Effector CD8-positive, alpha-beta T cell (primary cell): ENCODE results near the gene DUSP11.
"Not testable (repeated sequence)": the region's sequence is repeated elsewhere in the genome, so short reads cannot be mapped to it uniquely, and the experiment has no call there.

ENCODE experiments used
- DNase-seq: peaks from one replicate; lab custom pipeline; 2025; lab: John Stamatoyannopoulos, UW
- total RNA-seq, 4 experiments: gene quantifications; one replicate each; lab custom pipeline; 2026; lab: John Stamatoyannopoulos, UW

The DUSP11 gene
- total RNA-seq = 39.7 to 47.0 (median 41.7) reads per million in 4 experiments

DNA sequence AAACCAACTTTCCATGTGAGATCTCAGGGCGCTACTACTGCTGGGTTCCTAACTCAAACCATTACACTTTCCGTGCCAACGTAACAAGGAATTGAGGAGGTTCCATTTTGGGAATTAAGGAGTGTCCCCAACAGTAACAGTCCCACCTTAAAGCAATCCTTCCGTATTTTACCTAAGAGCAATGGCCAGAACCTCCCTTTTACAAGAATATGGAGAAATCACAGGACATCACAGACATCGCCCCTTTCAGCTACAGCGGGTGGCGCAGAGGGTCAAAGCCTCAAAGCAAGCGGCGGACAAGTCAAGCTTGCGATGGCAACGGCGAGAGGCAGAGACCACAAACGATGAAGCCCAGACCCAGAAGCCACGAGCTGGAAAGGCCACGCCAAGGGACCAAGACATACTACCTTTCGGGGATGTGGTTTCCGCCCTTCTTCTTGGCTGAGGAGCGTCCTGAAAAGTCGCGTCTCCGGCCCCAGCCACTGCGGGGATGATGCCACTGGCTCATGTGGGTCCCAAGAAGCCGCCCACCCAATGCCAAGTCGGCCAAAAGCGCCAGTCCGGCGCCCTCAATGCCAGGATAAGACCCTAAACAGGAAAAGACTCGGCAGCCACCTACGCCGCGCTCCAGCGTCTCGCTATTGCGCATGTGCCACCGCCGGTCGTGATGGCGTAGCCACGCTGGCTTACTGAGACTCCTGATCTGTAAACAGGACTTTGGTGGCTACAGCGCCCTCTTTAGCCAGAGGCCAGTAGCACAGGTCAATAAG, at the start of gene DUSP11:
DUSP11 (minus strand) TSS at position 637 of the 770 bp plus-strand sequence; CDS start at position 508, 129 bp downstream.
- DNase-seq = peak; percentile 97

DNA sequence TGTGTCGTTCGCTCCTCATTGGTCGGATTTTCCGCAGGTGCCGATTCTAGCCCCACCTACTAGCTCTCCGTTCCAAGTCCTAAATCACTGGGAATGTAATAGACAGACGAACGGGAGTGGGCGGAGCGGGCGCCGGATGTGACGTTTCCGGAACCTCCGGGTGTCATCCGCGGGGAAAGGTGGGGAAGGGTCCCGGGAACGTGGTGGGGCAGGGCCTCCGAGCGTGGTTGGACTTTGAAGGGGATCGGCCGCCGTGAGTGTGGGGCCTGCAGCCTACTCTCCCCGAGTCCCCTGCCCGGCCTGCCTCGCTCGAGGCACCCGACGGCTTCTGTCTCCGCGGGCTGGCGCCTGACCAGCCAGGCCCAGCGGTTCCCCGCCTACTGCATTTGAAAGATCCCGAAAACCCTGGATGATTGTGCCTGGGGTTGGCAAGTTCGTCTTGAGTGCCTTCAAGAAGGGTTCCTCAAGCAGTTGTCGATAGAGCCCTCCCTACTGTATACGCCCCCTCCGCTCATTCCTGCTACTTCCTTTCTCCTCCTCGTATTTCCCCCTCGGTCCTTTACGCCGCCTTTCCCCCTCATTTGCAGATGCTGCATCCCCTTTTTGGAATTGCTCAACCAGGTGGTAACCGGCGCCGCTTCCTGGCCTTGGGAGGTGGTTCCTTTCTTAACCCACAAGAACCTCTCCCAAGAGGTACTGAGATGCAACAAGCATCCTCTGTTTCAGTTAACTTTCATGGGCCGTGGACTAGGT, 49.1 kb upstream of the DUSP11 start, which contains the start of gene STAMBP:
STAMBP (plus strand) TSS at position 144 of the 753 bp plus-strand sequence. CDS start 1,896 bp downstream, outside the sequence.
- DNase-seq = peak; percentile 86

- DNase-seq = no peak
Measured at GRCh38 chr2:73828389-73828817, 48.5 kb upstream of the DUSP11 start.

DNA sequence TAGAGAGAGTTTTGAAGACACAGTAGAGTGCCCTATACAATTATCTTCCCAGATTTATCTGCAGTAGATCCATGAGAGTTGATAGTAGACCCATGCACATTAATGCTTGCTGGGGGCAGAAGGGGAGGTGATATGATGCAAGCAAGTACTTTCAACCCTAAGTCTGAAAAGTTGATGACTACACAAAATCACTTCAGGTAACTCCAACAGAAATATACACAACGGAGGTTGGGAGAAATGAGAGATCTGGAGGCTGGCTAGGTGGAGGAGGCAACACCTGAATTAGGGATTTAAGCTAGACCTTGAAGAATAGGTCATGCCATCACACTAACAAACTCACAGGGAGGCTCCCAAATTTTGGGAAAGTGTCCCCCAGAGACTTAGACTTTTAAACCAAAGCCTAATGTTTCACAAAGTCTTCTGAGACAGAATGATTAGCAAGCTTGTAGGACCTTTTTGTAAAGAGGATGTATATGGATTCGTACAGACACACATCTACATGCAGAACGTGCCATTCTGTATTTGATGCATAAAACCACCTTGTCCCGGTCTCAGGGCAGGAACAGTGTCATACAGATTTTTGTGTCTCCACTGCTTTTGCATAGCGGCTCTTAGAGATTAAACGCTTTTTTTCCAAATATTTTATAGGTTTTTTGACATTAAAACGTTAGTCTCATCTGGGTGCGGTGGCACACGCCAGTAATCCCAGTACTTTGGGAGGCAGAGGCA, 47.9 kb upstream of the DUSP11 start:
- no peak for DNase-seq

GRCh38 chr2:73827018-73827417, 47.1 kb upstream of the DUSP11 start:
- DNase-seq = no peak

DNA sequence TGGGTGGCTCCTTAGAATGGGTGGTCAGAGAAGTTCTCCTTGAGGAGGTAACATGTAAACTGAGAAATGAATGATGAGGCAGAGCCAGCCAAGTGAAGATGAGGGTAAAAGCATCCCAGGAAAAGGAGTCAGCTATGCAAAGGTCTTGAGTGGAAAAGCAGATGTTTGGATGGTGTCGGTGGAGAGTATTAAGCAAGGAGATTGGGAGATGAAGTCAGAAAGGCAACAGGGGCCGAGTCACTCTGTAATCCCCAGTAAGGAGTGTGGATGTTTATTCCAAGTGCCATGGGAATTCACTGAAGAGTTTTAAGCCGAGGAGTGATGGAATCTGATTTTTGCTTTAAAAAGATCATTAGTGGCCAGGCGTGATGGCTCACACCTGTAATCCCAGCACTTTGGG, 45.5 kb upstream of the DUSP11 start:
- no peak for DNase-seq

- DNase-seq = no peak
Measured at GRCh38 chr2:73823916-73824523, 44.1 kb upstream of the DUSP11 start.

DNA sequence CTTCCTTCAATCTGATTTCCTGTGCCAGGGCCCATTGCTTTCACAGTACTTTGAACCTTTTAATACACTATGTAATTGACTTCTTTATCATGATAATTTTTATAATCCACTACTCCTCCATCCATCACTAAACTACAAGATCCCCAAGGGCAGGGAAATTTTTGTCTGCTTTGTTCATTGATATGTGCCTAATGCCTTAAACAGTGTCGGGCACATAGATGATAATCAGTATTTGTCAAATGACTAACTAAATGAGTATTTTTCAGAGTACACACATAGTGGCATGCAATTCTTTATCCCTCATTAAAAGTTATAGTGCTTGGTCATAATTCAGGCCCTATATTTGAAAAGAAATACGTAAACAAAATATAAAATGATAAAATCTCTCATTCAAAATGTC, 43.5 kb upstream of the DUSP11 start:
- no peak for DNase-seq

DNA sequence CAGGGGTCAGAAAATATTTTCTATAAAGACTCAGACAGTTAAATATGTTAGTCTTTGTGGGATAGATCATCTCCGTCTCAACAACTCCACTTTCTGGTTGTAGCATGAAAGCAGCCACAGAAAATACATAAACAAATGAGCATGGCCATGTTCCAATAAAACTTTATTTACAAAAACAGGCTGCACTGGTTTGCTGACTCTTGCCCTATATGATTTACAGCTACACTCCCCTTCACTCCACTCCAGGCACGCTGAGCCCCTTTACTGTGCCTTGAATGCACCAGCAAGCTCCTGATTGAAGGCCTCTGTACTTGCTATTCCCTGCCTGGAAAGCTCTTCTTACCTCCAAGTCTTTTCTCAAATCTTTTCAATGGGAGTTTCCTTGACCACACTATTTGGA, 43.1 kb upstream of the DUSP11 start:
- DNase-seq = no peak

DNA sequence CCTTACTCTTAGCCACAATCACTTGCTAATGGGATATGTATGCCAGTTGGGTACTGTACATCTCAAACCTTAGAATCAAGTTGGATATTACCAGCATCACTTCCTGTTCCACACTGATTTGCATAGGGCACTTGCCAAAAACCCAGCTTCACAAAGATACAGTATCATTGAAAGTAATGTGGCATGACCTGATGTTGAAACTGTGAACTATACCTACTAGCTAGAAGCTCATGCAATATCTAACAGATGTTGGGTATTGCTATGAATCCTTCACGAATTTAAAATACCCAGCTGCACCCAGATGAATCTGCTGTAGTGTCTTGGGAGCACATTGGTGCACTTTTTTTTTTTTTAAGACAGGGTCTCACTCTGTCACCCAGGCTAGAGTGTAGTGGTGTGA, 42.4 kb upstream of the DUSP11 start:
- no peak for DNase-seq

DNA sequence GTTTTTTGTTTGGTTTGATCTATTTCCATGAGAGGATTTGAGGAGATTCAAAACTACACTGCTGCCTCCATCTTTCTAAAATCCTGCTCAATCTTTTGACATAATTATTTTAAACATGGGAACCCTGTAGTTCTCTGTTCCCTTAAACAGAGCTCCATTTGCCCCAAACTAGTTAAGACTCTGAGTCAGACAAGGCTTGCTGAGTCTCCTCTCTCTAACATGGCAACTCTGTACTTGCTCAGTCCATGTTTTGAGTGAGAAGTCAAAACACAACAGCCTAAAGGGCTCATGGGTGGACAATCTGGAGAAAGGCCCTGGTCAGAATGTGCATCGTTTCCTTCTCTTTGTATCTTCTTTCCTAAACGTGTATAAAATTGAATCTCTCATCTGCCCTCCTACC, 41.8 kb upstream of the DUSP11 start:
- no peak for DNase-seq

GRCh38 chr2:73821227-73821626, 41.3 kb upstream of the DUSP11 start:
- no peak for DNase-seq

DNA sequence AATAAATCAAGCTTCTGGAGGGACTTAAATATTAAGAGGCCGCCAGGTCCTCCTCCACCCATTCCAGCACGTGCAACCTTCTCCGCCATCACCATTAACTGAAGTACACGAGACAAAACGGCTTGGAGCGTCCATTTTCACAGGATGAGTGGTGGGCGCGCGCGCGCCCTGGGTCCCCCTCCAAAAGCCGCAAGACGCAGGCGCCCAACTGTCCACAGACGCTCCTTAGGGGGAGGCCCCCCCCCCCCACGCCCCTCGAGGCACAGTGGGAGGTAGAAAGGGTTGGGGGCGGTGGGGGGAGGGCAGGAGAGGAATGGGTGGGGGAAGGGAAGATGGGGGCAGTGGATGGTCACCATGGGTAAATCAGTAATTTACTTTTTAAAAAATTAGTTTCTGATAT, 38.4 kb upstream of the DUSP11 start:
- DNase-seq = no peak

GRCh38 chr2:73812635-73813034, 32.7 kb upstream of the DUSP11 start:
- no peak for DNase-seq

- no peak for DNase-seq
Measured at GRCh38 chr2:73811878-73812277, 32.0 kb upstream of the DUSP11 start.

DNA sequence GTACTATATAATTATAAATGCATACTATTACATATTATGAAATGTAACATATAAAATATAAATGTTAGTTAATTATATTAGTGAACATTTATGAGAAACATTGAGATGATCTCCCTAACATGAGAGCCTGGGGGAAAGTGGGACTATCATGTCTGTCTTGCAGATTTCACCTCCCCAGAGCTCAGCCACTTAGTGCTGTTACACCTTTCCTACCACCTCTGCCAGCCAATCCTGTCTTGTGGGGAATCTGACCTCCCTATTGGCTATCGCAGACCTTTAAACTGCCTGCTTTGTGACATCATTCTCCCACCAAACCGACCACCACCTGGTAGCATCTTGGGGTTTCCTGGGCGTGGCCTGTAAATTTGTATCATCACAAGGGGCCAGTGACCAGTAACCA, 4.0 kb upstream of the DUSP11 start, which contains the start of gene C2orf78:
C2orf78 (plus strand) TSS at position 301 of the 400 bp plus-strand sequence. CDS start 127 bp downstream, outside the sequence.
- not testable (repeated sequence) for DNase-seq

GRCh38 chr2:73783402-73783801, 3.5 kb upstream of the DUSP11 start:
- not testable (repeated sequence) for DNase-seq

DNA sequence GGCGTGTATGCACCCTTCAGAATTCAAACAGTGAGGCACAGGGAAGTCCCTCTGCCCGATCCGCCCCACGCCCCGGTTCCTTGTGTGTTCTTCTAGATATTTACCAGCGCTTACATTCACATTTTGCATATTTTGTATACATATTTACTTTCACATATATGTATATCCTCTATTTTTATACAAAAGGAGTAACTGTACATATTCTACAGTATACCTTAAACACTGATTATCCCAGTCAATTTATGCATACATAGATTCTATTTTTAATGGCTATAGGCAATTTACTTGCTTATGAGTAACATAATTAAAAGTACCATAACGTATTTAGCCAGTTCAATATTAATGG, 307 bp upstream of the DUSP11 start:
- DNase-seq = no peak

DNA sequence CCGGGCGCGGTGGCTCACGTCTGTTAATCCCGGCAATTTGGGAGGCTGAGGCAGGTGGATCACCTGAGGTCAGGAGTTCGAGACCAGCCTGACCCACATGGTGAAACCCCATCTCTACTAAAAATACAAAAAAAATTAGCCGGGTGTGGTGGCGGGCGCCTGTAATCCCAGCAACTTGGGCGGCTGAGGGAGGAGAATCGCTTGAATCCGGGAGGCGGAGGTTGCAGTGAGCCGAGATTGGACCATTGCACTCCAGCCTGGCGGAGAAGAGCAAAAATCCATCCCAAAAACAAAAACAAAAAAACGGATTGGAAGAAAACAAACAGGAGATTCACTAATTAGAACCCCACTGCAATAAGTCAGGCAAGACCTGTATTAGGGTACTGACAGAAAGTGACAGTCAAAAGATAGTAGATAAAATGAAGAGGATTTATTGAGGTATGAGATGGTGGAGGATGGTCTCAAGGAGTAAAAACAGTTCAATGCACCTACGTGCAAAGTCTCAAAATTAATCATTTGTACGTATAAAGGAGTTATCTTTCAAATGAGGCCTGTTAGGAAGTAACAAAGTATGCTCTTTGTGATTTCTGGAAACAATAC, 936 bp downstream of the DUSP11 start:
- DNase-seq = not testable (repeated sequence)

DNA sequence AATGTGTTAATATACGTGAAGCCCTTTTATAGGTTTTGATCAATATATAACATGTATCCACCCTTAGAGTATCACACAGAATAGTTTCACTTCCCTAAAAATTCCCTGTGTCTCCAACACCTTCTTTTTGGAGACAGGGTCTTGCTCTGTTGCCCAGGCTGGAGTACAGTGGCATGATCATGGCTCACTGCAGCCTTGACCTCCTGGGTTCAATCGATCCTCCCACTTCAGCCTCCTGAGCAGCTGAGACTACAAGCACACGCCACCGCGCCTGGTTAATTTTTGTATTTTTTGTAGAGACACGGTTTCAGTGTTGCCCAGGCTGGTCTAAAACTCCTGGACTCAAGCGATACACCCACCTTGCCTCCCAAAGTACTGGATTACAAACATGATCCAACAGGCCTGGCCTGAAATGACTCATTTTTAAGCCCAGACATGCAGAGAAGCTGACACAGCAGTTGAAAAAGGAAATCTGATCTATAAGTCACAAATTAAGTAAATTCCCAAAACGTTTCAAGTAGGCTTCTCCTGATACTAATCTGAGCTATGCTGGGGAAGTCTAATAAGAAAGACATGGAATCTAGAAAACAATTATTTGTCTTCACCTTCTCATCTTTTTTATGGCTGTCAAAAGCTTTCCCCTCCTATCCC, 2.9 kb downstream of the DUSP11 start:
- no peak for DNase-seq

DNA sequence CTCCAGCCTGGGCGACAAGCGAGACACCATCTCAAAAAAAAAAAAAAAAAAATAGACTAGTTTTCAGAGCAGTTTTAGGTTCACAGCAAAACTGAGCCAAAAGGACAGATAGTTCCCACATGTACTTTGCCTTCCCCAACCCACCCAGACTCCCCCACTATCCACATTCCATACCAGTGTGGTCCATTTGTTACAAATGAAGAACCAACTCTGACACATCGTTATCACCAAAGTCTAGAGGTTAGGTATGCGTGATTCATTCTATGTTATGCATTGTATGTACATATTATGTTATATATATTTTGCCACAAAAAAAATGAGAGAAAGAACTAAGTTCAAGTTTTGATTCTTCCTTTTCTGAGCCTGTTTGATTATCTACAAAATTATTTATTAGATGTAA, 3.5 kb downstream of the DUSP11 start:
- no peak for DNase-seq
